Tibial artery (tissue), 4 donors: ENCODE data around the gene ABCB6.

Experiments
- DNase-seq, 2 donors: peaks; one replicate each; pipeline ENCODE4 v3.0.0-alpha.2; 2019
- H3K27ac ChIP-seq, 2 donors: fragments of 200-600 bp; sonication (generic) in 1 of 2; 1 replicate in 1 of 2; 2 replicates in 1 of 2; pipeline ENCODE4 v1.5.1; 2018 to 2019; ENCODE audit warnings: mild to moderate bottlenecking in 1 of 2
- H3K27me3 ChIP-seq, 2 donors: fragments of 200-600 bp; sonication (generic) in 1 of 2; one replicate each; pipeline versions ENCODE4 v1.5.1 to v1.6.0; 2016 to 2019
- H3K36me3 ChIP-seq, 3 donors: fragments of 200-600 bp; sonication (generic) in 2 of 3; one replicate each; pipeline ENCODE4 v1.5.1; 2016 to 2019; ENCODE audit warnings: mild to moderate bottlenecking in 2 of 3
- H3K4me1 ChIP-seq, 4 donors: fragments of 200-600 bp; sonication (generic) in 2 of 4; 1 replicate in 3 of 4; 2 replicates in 1 of 4; pipeline ENCODE4 v1.5.1; 2016 to 2019
- H3K4me3 ChIP-seq, 2 donors: fragments of 200-600 bp; sonication (generic) in 1 of 2; 1 replicate in 1 of 2; 2 replicates in 1 of 2; pipeline ENCODE4 v1.5.1; 2018 to 2019; ENCODE audit warnings: mild to moderate bottlenecking in 2 of 2
- H3K9me3 ChIP-seq, 3 donors: fragments of 200-600 bp; sonication (generic) in 1 of 3; one replicate each; pipeline ENCODE4 v1.5.1; 2016 to 2019
- CTCF ChIP-seq, 2 experiments: fragments of 200-600 bp in 1 of 2; fragments of 450-650 bp in 1 of 2; IDR thresholded peaks; one replicate each; pipeline ENCODE4 v1.5.1; 2017 to 2019; ENCODE audit warnings: antibody characterized with exemption in 2 of 2, mild to moderate bottlenecking in 1 of 2, moderate library complexity in 1 of 2
- intact Hi-C: fragments of 100-400 bp; cut with DNase I; formaldehyde crosslinking; loops from one replicate; pipeline ENCODE4 v1.15.0; 2023; ENCODE audit warnings: low total_unique reads

ABCB6 gene

GRCh38 chr2:219160186-219161017 lies 58.4 kb downstream of the ABCB6 start, which contains the start of gene NHEJ1:
NHEJ1 (minus strand) TSS chr2:219160815; CDS start chr2:219158362, 2,453 bp downstream.
- H3K27ac ChIP-seq: peak within 1 kb of the TSS; percentile 91 to 92
- no peaks in the 10 kb centered on the region for H3K27me3 ChIP-seq
- peak; percentile 97 to 100 for TF ChIP-seq CTCF (IDR thresholded peaks at IDR 0.05)
- peak; percentile 99 for DNase-seq
- peaks cover 16 to 27% (median 18%) of the 10 kb centered on the region in 3 donors for H3K36me3 ChIP-seq
- H3K4me3 ChIP-seq: peak within 1 kb of the TSS; percentile 66 to 84
- no peaks in the 10 kb centered on the region for H3K9me3 ChIP-seq
- H3K4me1 ChIP-seq: peaks cover 0 to 12% (median 10%) of the 10 kb centered on the region in 4 donors
- intact Hi-C loops: loop anchor here (1.0 kb wide), 1 partner anchor 135 kb away; no protein-coding TSS in a partner anchor
